ENCODE measurements around the gene CAND2. TPM values are rescaled to one million over a fixed set of nuclear protein-coding genes. Genes with fewer than 3 reads are reported as not detected.

Gene CAND2
- total RNA-seq, 3 donors from 2014 or later = 1.3 to 14.1 (median 1.4) TPM

DNA sequence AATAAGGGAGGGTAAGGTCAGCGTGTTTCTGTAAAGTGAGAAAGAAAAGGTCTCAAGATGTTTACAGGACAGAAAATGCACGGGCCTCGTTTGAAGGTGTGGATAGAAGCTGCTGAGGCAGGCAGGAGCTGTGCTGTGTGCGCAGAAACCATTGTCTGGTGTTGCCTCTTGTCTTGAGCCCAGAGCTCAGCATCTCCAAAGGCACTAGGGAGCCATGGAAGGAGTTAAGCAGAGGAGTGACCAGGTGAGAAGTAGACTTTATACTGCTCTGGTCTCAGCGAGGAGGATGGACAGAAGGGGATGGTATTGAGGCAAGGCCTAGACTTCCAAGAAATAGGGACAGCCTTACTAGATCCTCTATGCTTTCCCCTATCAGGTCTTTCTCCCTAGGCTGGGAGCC, 13.0 kb downstream of the CAND2 start:
- ATAC-seq = no peak

DNA sequence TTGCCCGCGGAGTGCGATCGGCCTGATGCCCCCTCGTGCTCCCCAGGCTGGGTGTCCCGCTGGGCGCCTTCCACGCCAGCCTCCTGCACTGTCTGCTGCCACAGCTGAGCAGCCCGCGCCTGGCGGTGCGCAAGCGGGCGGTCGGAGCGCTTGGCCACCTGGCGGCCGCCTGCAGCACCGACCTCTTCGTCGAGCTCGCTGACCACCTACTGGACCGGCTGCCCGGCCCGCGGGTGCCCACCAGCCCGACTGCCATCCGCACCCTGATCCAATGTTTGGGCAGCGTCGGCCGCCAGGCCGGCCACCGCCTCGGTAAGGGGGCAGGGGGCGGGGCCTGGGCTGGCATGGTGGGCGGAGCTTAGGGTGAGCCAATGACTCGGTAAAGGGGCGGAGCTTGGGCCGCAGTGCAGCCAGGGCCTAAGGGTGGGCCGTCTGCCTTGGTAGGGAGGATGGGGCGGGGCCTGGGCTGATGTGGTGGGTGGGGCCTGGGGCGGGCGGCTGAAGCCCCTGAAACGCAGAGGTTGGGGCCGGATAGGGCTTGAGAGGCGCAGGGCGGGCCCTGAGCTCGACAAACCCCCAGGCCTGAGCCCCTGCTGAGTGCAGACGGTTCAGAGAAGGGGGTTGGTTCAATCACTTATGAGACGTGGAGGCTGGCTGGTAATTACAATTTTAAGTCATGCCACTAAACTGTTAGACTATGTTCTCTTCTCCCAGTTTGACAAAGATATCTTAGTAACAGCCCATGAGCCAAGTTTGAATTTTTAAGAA, 13.7 kb downstream of the CAND2 start:
- Histone ChIP-seq H3K36me3 (ENCODE audit: low read depth) (no peaks in the 10 kb centered on the region), H3K4me3 (peak overlapping the region; percentile 21), H3K9me3 (no peaks in the 10 kb centered on the region), H3K4me1 (ENCODE audit: low read depth) (peaks cover 6% of the 10 kb centered on the region)
- DNase-seq (peak; percentile 96 to 98 (median 97)), ATAC-seq (peak; percentile 99)
- TF ChIP-seq CTCF (IDR thresholded peaks at IDR 0.05) = peak; percentile 61
- intact Hi-C loops (cut with DNase I, micrococcal nuclease) = no loop called here

More for the DNA sequence above, 13.0 kb downstream of the CAND2 start:
- intact Hi-C loops (cut with DNase I, micrococcal nuclease) = no loop called here
- TF ChIP-seq CTCF (IDR thresholded peaks at IDR 0.05) = no peak
- no peak overlapping the region for H3K4me3 ChIP-seq
- no peak for DNase-seq
- no peaks in the 10 kb centered on the region for H3K36me3 ChIP-seq (ENCODE audit: low read depth)
- H3K9me3 ChIP-seq = no peaks in the 10 kb centered on the region
- H3K4me1 ChIP-seq (ENCODE audit: low read depth) = peaks cover 6% of the 10 kb centered on the region

DNA sequence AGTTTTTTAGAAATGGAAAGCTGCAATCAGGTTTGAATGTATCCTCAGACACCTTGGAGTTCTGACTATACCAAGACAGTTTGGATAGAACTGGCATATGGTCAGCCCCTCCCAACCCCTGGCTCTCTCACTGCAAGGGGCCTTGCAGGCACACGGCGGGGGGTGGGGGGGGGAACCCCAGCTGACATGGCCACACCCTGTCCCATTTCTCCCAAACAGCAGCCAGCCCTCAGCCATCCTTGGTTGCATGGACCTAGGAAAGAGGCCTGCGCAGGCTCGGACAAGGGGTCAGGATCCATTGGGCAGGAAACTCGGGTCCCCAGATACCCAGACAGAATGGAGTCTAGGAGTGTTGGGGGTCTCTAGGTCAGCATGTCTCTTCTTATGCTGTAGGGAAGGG, 14.5 kb downstream of the CAND2 start:
- intact Hi-C loops (cut with DNase I, micrococcal nuclease) = no loop called here

GRCh38 chr3:12812812-12813211, 16.3 kb downstream of the CAND2 start:
- ATAC-seq (no peak), DNase-seq (no peak)
- H3K4me1 ChIP-seq (ENCODE audit: low read depth) = peaks cover 6% of the 10 kb centered on the region
- H3K9me3 ChIP-seq = no peaks in the 10 kb centered on the region
- intact Hi-C loops (cut with DNase I, micrococcal nuclease) = no loop called here
- no peak for TF ChIP-seq CTCF (IDR thresholded peaks at IDR 0.05)
- no peaks in the 10 kb centered on the region for H3K36me3 ChIP-seq (ENCODE audit: low read depth)
- no peak overlapping the region for H3K4me3 ChIP-seq

More for the DNA sequence above, 14.5 kb downstream of the CAND2 start:
- Histone ChIP-seq H3K36me3 (ENCODE audit: low read depth) (no peaks in the 10 kb centered on the region), H3K4me1 (ENCODE audit: low read depth) (peaks cover 6% of the 10 kb centered on the region), H3K9me3 (no peaks in the 10 kb centered on the region), H3K4me3 (no peak overlapping the region)
- DNase-seq (no peak), ATAC-seq (no peak)
- TF ChIP-seq CTCF (IDR thresholded peaks at IDR 0.05) = no peak

- ATAC-seq (no peak), DNase-seq (no peak)
- no peaks in the 10 kb centered on the region for H3K9me3 ChIP-seq
- H3K4me3 ChIP-seq = no peak overlapping the region
- no peak for TF ChIP-seq CTCF (IDR thresholded peaks at IDR 0.05)
- intact Hi-C loops (cut with DNase I, micrococcal nuclease) = no loop called here
- peaks cover 6% of the 10 kb centered on the region for H3K4me1 ChIP-seq (ENCODE audit: low read depth)
- H3K36me3 ChIP-seq (ENCODE audit: low read depth) = no peaks in the 10 kb centered on the region
Measured at GRCh38 chr3:12813967-12814366, 17.5 kb downstream of the CAND2 start.
